Caco-2 (cell line): ENCODE data around the gene MACC1. TPM values are rescaled to one million over a fixed set of nuclear protein-coding genes. Genes with fewer than 3 reads are reported as not detected.

Experiments used
- BruUV-seq: library from RNA; stranded (reverse); fragments of 400-500 nt; replicated peaks from 2 replicates; lab custom pipeline; 2021; lab: Mats Ljungman, UMichigan
- CTCF ChIA-PET: fragments of 300-600 bp; sonication (Branson Sonifier 250); formaldehyde crosslinking; loops from one replicate; lab custom pipeline; 2022; ENCODE audit warnings: antibody characterized with exemption; lab: Charles Lee
- POLR2A ChIA-PET: fragments of 300-600 bp; sonication (Branson Sonifier 250); formaldehyde crosslinking; loops from one replicate; lab custom pipeline; 2022; ENCODE audit warnings: antibody characterized with exemption; lab: Charles Lee
- DNase-seq, 2 experiments: peaks; one replicate each; pipeline versions ENCODE4 v3.0.0 to v3.0.0-alpha.2; 2020 to 2022
- H3K27me3 ChIP-seq: replicated peaks from 2 replicates; pipeline ENCODE4 v1.6.0; 2011; ENCODE audit warnings: low read length; ENCODE audit not compliant: control insufficient read depth, insufficient read depth
- H3K36me3 ChIP-seq: 2 replicates; pipeline ENCODE4 v1.5.1; 2011; ENCODE audit warnings: low read length; ENCODE audit not compliant: control insufficient read depth, insufficient read depth
- H3K4me1 ChIP-seq: fragments of 250-450 bp; sonication (Bioruptor Pico); 2 replicates; pipeline ENCODE4 v1.5.1; 2020; ENCODE audit warnings: mild to moderate bottlenecking
- H3K4me3 ChIP-seq: 2 replicates; pipeline ENCODE4 v1.5.1; 2011; ENCODE audit warnings: low read depth, mild to moderate bottlenecking, control low read depth, low read length
- H3K9me3 ChIP-seq: fragments of 250-450 bp; sonication (Bioruptor Pico); 2 replicates; pipeline ENCODE4 v1.5.1; 2020; ENCODE audit warnings: mild to moderate bottlenecking, moderate library complexity
- H3K27ac Mint-ChIP-seq: one replicate; pipeline ENCODE4 v1.8.0; 2022; ENCODE audit warnings: mixed read lengths; ENCODE audit not compliant: unreplicated experiment
- H3K27me3 Mint-ChIP-seq: one replicate; pipeline ENCODE4 v1.8.0; 2022; ENCODE audit warnings: mixed read lengths; ENCODE audit not compliant: insufficient read depth, unreplicated experiment
- H3K36me3 Mint-ChIP-seq: one replicate; pipeline ENCODE4 v1.8.0; 2022; ENCODE audit warnings: mild to moderate bottlenecking, mixed read lengths; ENCODE audit not compliant: insufficient read depth, unreplicated experiment
- H3K4me1 Mint-ChIP-seq: one replicate; pipeline ENCODE4 v1.8.0; 2022; ENCODE audit warnings: low read depth, mixed read lengths; ENCODE audit not compliant: unreplicated experiment
- H3K4me3 Mint-ChIP-seq: one replicate; pipeline ENCODE4 v1.8.0; 2022; ENCODE audit warnings: mild to moderate bottlenecking, moderate library complexity, mixed read lengths; ENCODE audit not compliant: unreplicated experiment
- H3K9me3 Mint-ChIP-seq: one replicate; pipeline ENCODE4 v1.8.0; 2022; ENCODE audit warnings: mixed read lengths; ENCODE audit not compliant: unreplicated experiment
- CTCF ChIP-seq, 2 experiments: fragments of 200-600 bp in 1 of 2; IDR thresholded peaks; 1 replicate in 1 of 2; 2 replicates in 1 of 2; pipeline versions ENCODE4 v1.5.1 to v1.8.0; 2011 to 2022; ENCODE audit warnings: antibody characterized with exemption in 1 of 2, control low read depth in 1 of 2, inconsistent platforms in 1 of 2, low read depth in 1 of 2, low read length in 1 of 2, mild to moderate bottlenecking in 1 of 2, moderate library complexity in 1 of 2; ENCODE audit not compliant: insufficient read depth in 1 of 2, severe bottlenecking in 1 of 2, unreplicated experiment in 1 of 2
- intact Hi-C: fragments of 100-400 bp; cut with micrococcal nuclease; formaldehyde crosslinking; loops from one replicate; pipeline ENCODE4 v1.10.0; 2022; ENCODE audit not compliant: unreplicated experiment
- total RNA-seq: library from RNA; stranded (reverse); gene quantifications from 2 replicates; pipeline ENCODE4 v1.2.3, GENCODE V29; 2022

The MACC1 gene
- total RNA-seq, 1 experiment from 2014 or later, result 87.7 TPM

GRCh38 chr7:20206104-20206896 lies 10.9 kb downstream of the MACC1 start:
- POLR2A ChIA-PET, result no interaction called here
- no peaks in the 10 kb centered on the region for H3K27me3 ChIP-seq
- H3K4me1 ChIP-seq, result peaks cover 23% of the 10 kb centered on the region
- Mint-ChIP-seq H3K36me3 (peaks cover 79% of the 10 kb centered on the region), H3K4me3 (peak overlapping the region; percentile 1), H3K4me1 (peaks cover 30% of the 10 kb centered on the region), H3K27me3 (no peaks in the 10 kb centered on the region), H3K9me3 (peaks cover 51% of the 10 kb centered on the region), H3K27ac (peak overlapping the region; percentile 71)
- peaks cover 15% of the 10 kb centered on the region for H3K36me3 ChIP-seq
- H3K9me3 ChIP-seq, result peaks cover 31% of the 10 kb centered on the region
- peak in 1 of 2 experiments; percentile 58 for DNase-seq
- CTCF ChIA-PET, result no interaction called here
- BruUV-seq, result no TSS peak
- TF ChIP-seq CTCF (IDR thresholded peaks at IDR 0.05; ENCODE audit: insufficient read depth in 1 of 2, low read depth in 1 of 2, low read length in 1 of 2, severe bottlenecking in 1 of 2, unreplicated experiment in 1 of 2), result no peak
- intact Hi-C loops, result no loop called here
- no peak overlapping the region for H3K4me3 ChIP-seq

GRCh38 chr7:20203316-20203715 lies 13.9 kb downstream of the MACC1 start:
- Mint-ChIP-seq H3K9me3 (peaks cover 22% of the 10 kb centered on the region), H3K4me3 (no peak overlapping the region), H3K27ac (no peak overlapping the region), H3K27me3 (no peaks in the 10 kb centered on the region), H3K36me3 (peaks cover 54% of the 10 kb centered on the region), H3K4me1 (peaks cover 55% of the 10 kb centered on the region)
- ChIA-PET POLR2A (no interaction called here), CTCF (interaction anchor here (0.8 kb wide), 1 partner anchor 55 kb away, joined by 3 read pairs; no protein-coding TSS in a partner anchor)
- Histone ChIP-seq H3K27me3 (no peaks in the 10 kb centered on the region), H3K36me3 (peaks cover under 1% of the 10 kb centered on the region), H3K4me3 (no peak overlapping the region), H3K4me1 (peaks cover 53% of the 10 kb centered on the region), H3K9me3 (peaks cover 3% of the 10 kb centered on the region)
- BruUV-seq, result no TSS peak
- intact Hi-C loops, result no loop called here
- no peak for TF ChIP-seq CTCF (IDR thresholded peaks at IDR 0.05; ENCODE audit: insufficient read depth in 1 of 2, low read depth in 1 of 2, low read length in 1 of 2, severe bottlenecking in 1 of 2, unreplicated experiment in 1 of 2)
- DNase-seq, result no peak

- ChIA-PET POLR2A (no interaction called here), CTCF (no interaction called here)
- no peaks in the 10 kb centered on the region for H3K27me3 Mint-ChIP-seq
- BruUV-seq, result no TSS peak
- Histone ChIP-seq H3K27me3 (no peaks in the 10 kb centered on the region), H3K36me3 (peaks cover 4% of the 10 kb centered on the region; the same call in 1 of the 2 replicates), H3K4me1 (peaks cover 65% of the 10 kb centered on the region), H3K9me3 (no peaks in the 10 kb centered on the region), H3K4me3 (no peak overlapping the region)
- peaks cover 55% of the 10 kb centered on the region for H3K36me3 Mint-ChIP-seq
- no peak for TF ChIP-seq CTCF (IDR thresholded peaks at IDR 0.05; ENCODE audit: insufficient read depth in 1 of 2, low read depth in 1 of 2, low read length in 1 of 2, severe bottlenecking in 1 of 2, unreplicated experiment in 1 of 2)
- peaks cover 55% of the 10 kb centered on the region for H3K4me1 Mint-ChIP-seq
- no peak for DNase-seq
- no peak overlapping the region for H3K4me3 Mint-ChIP-seq
- peaks cover 11% of the 10 kb centered on the region for H3K9me3 Mint-ChIP-seq
- no peak overlapping the region for H3K27ac Mint-ChIP-seq
- intact Hi-C loops, result no loop called here
Observed at GRCh38 chr7:20201380-20201779, 15.8 kb downstream of the MACC1 start.
